ENCODE results near the gene WAS. TPM values are rescaled to one million over a fixed set of nuclear protein-coding genes. Genes with fewer than 3 reads are reported as not detected.

WAS gene
- total RNA-seq, 4 donors from 2014 or later: 1.3 to 4.1 (median 3.2) TPM

GRCh38 chrX:48737213-48737938 lies 53.8 kb downstream of the WAS start:
- peak in 1 of 2 donors; percentile 41 for TF ChIP-seq POLR2A (IDR thresholded peaks at IDR 0.05)
- no peak for TF ChIP-seq CTCF (IDR thresholded peaks at IDR 0.05)
- WGBS, 2 donors: 0 to 37% methylated on average over 26 to 48 of the region's 48 CpGs
- intact Hi-C loops (cut with DNase I; ENCODE audit: low total_unique reads): no loop called here
- no peak overlapping the region for H3K4me3 ChIP-seq (ENCODE audit: low read depth, poor library complexity, severe bottlenecking)
- DNase-seq (ENCODE audit: low spot score in 2 of 2): peak; percentile 89 to 97

GRCh38 chrX:48737940-48738339 lies 54.3 kb downstream of the WAS start:
- H3K4me3 ChIP-seq (ENCODE audit: low read depth, poor library complexity, severe bottlenecking): no peak overlapping the region
- no peak for DNase-seq (ENCODE audit: low spot score in 2 of 2)
- intact Hi-C loops (cut with DNase I; ENCODE audit: low total_unique reads): no loop called here
- TF ChIP-seq CTCF (IDR thresholded peaks at IDR 0.05) (no peak), POLR2A (IDR thresholded peaks at IDR 0.05) (no peak)
- WGBS, 2 donors: 24 to 49% methylated on average over 7 of the region's 7 CpGs

Other genes starting within 250 kb of the WAS start
- 10 to 100 TPM; 21.8 to 34.2 (median 25.4) TPM for gene SLC38A5, start 213.5 kb upstream of the WAS start, total RNA-seq
- gene FTSJ1, start 207.6 kb upstream of the WAS start, total RNA-seq: 10 to 100 TPM; 29.8 to 46.4 (median 42.2) TPM
- 10 to 100 TPM; 18.6 to 32.0 (median 23.2) TPM for gene PORCN, start 174.8 kb upstream of the WAS start, total RNA-seq
- gene EBP, start 162.0 kb upstream of the WAS start, total RNA-seq: 10 to 100 TPM; 43.5 to 87.0 (median 64.1) TPM
- 10 to 100 TPM; 11.6 to 43.8 (median 16.2) TPM for gene TBC1D25, start 144.1 kb upstream of the WAS start, total RNA-seq
- gene RBM3, start 109.3 kb upstream of the WAS start, total RNA-seq: 100 to 1,000 TPM; 162 to 207 (median 198) TPM
- gene WDR13, start 86.3 kb upstream of the WAS start, total RNA-seq: 100 to 1,000 TPM in 3 of 4 donors, 10 to 100 TPM in 1; 87.8 to 143 (median 121) TPM
- 10 to 100 TPM in 1 of 4 donors, 1 to 10 TPM in 3; 6.7 to 15.0 (median 9.2) TPM for gene SUV39H1, start 12.9 kb downstream of the WAS start, total RNA-seq
- gene GLOD5, start 77.9 kb downstream of the WAS start, total RNA-seq: not detected
- gene GATA1, start 102.8 kb downstream of the WAS start, total RNA-seq: not detected
- 10 to 100 TPM; 55.3 to 90.2 (median 67.9) TPM for gene HDAC6, start 118.3 kb downstream of the WAS start, total RNA-seq
- gene ERAS, start 142.7 kb downstream of the WAS start, total RNA-seq: not detected
- 10 to 100 TPM in 2 of 4 donors, 1 to 10 TPM in 2; 2.9 to 16.7 (median 8.5) TPM for gene PCSK1N, start 151.8 kb downstream of the WAS start, total RNA-seq
- 10 to 100 TPM; 37.1 to 46.2 (median 42.2) TPM for gene TIMM17B, start 214.0 kb downstream of the WAS start, total RNA-seq
- gene PQBP1, start 214.1 kb downstream of the WAS start, total RNA-seq: 10 to 100 TPM; 68.0 to 88.6 (median 73.6) TPM
- gene SLC35A2, start 227.8 kb downstream of the WAS start, total RNA-seq: 10 to 100 TPM; 14.0 to 27.9 (median 25.4) TPM
- gene PIM2, start 235.2 kb downstream of the WAS start, total RNA-seq: 10 to 100 TPM in 1 of 4 donors, 1 to 10 TPM in 3; 5.2 to 10.3 (median 8.3) TPM